Smooth muscle cell (in vitro differentiated cells): ENCODE data around the gene CCT8L2. TPM values are rescaled to one million over a fixed set of nuclear protein-coding genes. Genes with fewer than 3 reads are reported as not detected.
"Not testable (repeated sequence)": the region's sequence is repeated elsewhere in the genome, so short reads cannot be mapped to it uniquely, and the experiment has no call there.

Experiments
- DNase-seq: peaks from one replicate; lab custom pipeline; 2025; ENCODE audit not compliant: unreplicated experiment; lab: John Stamatoyannopoulos, UW
- H2AFZ ChIP-seq: fragments of 200-600 bp; sonication (generic); 2 replicates; pipeline ENCODE4 v1.6.0; 2016; ENCODE audit warnings: antibody characterized with exemption, low read depth, mild to moderate bottlenecking
- H3F3A ChIP-seq: fragments of 200-600 bp; sonication (generic); 2 replicates; pipeline ENCODE4 v1.6.0; 2017; ENCODE audit warnings: antibody characterized with exemption, low read depth
- H3K27ac ChIP-seq: fragments of 200-600 bp; sonication (generic); 2 replicates; pipeline ENCODE4 v1.5.1; 2016; ENCODE audit warnings: low read depth, mild to moderate bottlenecking
- H3K27me3 ChIP-seq: fragments of 200-600 bp; sonication (generic); 2 replicates; pipeline ENCODE4 v1.6.1; 2016; ENCODE audit warnings: low read depth, mild to moderate bottlenecking
- H3K36me3 ChIP-seq: fragments of 200-600 bp; sonication (generic); 2 replicates; pipeline ENCODE4 v1.5.1; 2016; ENCODE audit warnings: low read depth
- H3K4me1 ChIP-seq: fragments of 200-600 bp; sonication (generic); 2 replicates; pipeline ENCODE4 v1.5.1; 2016; ENCODE audit warnings: low read depth
- H3K4me2 ChIP-seq: fragments of 200-600 bp; sonication (generic); 2 replicates; pipeline ENCODE4 v1.6.0; 2016; ENCODE audit warnings: mild to moderate bottlenecking
- H3K4me3 ChIP-seq: fragments of 200-600 bp; sonication (generic); 2 replicates; pipeline ENCODE4 v1.5.1; 2016; ENCODE audit warnings: mild to moderate bottlenecking
- H3K79me2 ChIP-seq: fragments of 200-600 bp; sonication (generic); 2 replicates; pipeline ENCODE4 v1.6.0; 2016; ENCODE audit warnings: low read depth, mild to moderate bottlenecking
- H3K9ac ChIP-seq: fragments of 200-600 bp; sonication (generic); 2 replicates; pipeline ENCODE4 v1.6.0; 2016; ENCODE audit warnings: low read depth
- H3K9me3 ChIP-seq: fragments of 200-600 bp; sonication (generic); replicated peaks from 2 replicates; pipeline ENCODE4 v1.5.1; 2016; ENCODE audit warnings: low read depth
- H4K20me1 ChIP-seq: fragments of 200-600 bp; sonication (generic); 2 replicates; pipeline ENCODE4 v1.6.0; 2016; ENCODE audit warnings: low read depth
- WGBS: methylation state at CpG from one replicate; pipeline ENCODE4 v1.1.7; 2016; ENCODE audit warnings: low lambda C conversion rate; 5-methylcytosine and 5-hydroxymethylcytosine counted together
- polyA plus RNA-seq: library from polyadenylated mRNA; unstranded; fragments of >200 nt; fragmentation: Nextera tagmentation; extraction: Ambion mirVana; gene quantifications from 2 replicates; pipeline ENCODE4 v1.2.1, GENCODE V29; 2016
- total RNA-seq: library from RNA; depleted of rRNA; stranded (reverse); fragments of >200 nt; gene quantifications from 2 replicates; pipeline ENCODE4 v1.2.3, GENCODE V29; 2014

CCT8L2 gene
- total RNA-seq (not detected in 2 replicates), polyA plus RNA-seq (not detected in 2 replicates)

GRCh38 chr22:16592710-16593109 lies at the start of gene CCT8L2:
TSS of gene CCT8L2 (minus strand) at chr22:16592810. CDS start at chr22:16592550, 260 bp downstream.
- not testable (repeated sequence) for DNase-seq, H3K9ac ChIP-seq, H3K79me2 ChIP-seq, H3F3A ChIP-seq, H2AFZ ChIP-seq, H4K20me1 ChIP-seq, H3K27me3 ChIP-seq, H3K27ac ChIP-seq, H3K4me3 ChIP-seq, H3K4me1 ChIP-seq, H3K9me3 ChIP-seq, H3K4me2 ChIP-seq, H3K36me3 ChIP-seq
- 64% methylated on average over 1 of the region's 1 CpG for WGBS

GRCh38 chr22:16635442-16635841 lies 42.8 kb upstream of the CCT8L2 start:
- H3K9me3 ChIP-seq, H3K27ac ChIP-seq, H3K27me3 ChIP-seq, H3F3A ChIP-seq, H2AFZ ChIP-seq, DNase-seq, H4K20me1 ChIP-seq, H3K4me2 ChIP-seq, H3K36me3 ChIP-seq, H3K4me1 ChIP-seq, H3K9ac ChIP-seq, H3K4me3 ChIP-seq, H3K79me2 ChIP-seq: not testable (repeated sequence)
- WGBS, result 32% methylated on average over 1 of the region's 1 CpG

- H4K20me1 ChIP-seq, H3K27me3 ChIP-seq, H3K36me3 ChIP-seq, H3K9ac ChIP-seq, H3K4me2 ChIP-seq, DNase-seq, H3K9me3 ChIP-seq, H3K4me3 ChIP-seq, H3K27ac ChIP-seq, H3F3A ChIP-seq, H3K79me2 ChIP-seq, H2AFZ ChIP-seq, H3K4me1 ChIP-seq: not testable (repeated sequence)
These were observed 41.5 kb upstream of the CCT8L2 start for GRCh38 chr22:16634092-16634491.

GRCh38 chr22:16628476-16628875 lies 35.9 kb upstream of the CCT8L2 start:
- H3K4me2 ChIP-seq, H3K27me3 ChIP-seq, H3K27ac ChIP-seq, H3F3A ChIP-seq, H3K4me1 ChIP-seq, H4K20me1 ChIP-seq, H3K79me2 ChIP-seq, H3K9me3 ChIP-seq, H3K4me3 ChIP-seq, DNase-seq, H3K36me3 ChIP-seq, H2AFZ ChIP-seq, H3K9ac ChIP-seq: not testable (repeated sequence)
- WGBS, result 56% methylated on average over 1 of the region's 1 CpG

- 10% methylated on average over 2 of the region's 2 CpGs for WGBS
- H3K27me3 ChIP-seq, DNase-seq, H3K27ac ChIP-seq, H3K79me2 ChIP-seq, H3K4me1 ChIP-seq, H3F3A ChIP-seq, H3K9me3 ChIP-seq, H2AFZ ChIP-seq, H3K9ac ChIP-seq, H3K36me3 ChIP-seq, H3K4me2 ChIP-seq, H4K20me1 ChIP-seq, H3K4me3 ChIP-seq: not testable (repeated sequence)
These were observed 32.4 kb upstream of the CCT8L2 start for GRCh38 chr22:16625018-16625417.

GRCh38 chr22:16623595-16623994 lies 31.0 kb upstream of the CCT8L2 start:
- not testable (repeated sequence) for H3K4me3 ChIP-seq, H4K20me1 ChIP-seq, H3K27me3 ChIP-seq, DNase-seq, H3K4me1 ChIP-seq, H3K36me3 ChIP-seq, H3K27ac ChIP-seq, H3F3A ChIP-seq, H3K79me2 ChIP-seq, H3K4me2 ChIP-seq, H2AFZ ChIP-seq, H3K9ac ChIP-seq, H3K9me3 ChIP-seq

GRCh38 chr22:16617516-16617915 lies 24.9 kb upstream of the CCT8L2 start:
- H3F3A ChIP-seq, H3K4me2 ChIP-seq, H3K9me3 ChIP-seq, H3K79me2 ChIP-seq, H3K4me3 ChIP-seq, H3K27ac ChIP-seq, H3K36me3 ChIP-seq, H3K27me3 ChIP-seq, DNase-seq, H3K9ac ChIP-seq, H3K4me1 ChIP-seq, H4K20me1 ChIP-seq, H2AFZ ChIP-seq: not testable (repeated sequence)
- WGBS, result 28% methylated on average over 3 of the region's 3 CpGs

GRCh38 chr22:16616390-16616938 lies 23.9 kb upstream of the CCT8L2 start:
- H3K4me1 ChIP-seq, H3K4me3 ChIP-seq, H3K79me2 ChIP-seq, H3K27me3 ChIP-seq, H3K36me3 ChIP-seq, H2AFZ ChIP-seq, H3F3A ChIP-seq, H4K20me1 ChIP-seq, H3K27ac ChIP-seq, H3K4me2 ChIP-seq, H3K9ac ChIP-seq, H3K9me3 ChIP-seq, DNase-seq: not testable (repeated sequence)
- WGBS, result 71% methylated on average over 3 of the region's 3 CpGs

- 45% methylated on average over 5 of the region's 5 CpGs for WGBS
- not testable (repeated sequence) for H3K4me1 ChIP-seq, H3K36me3 ChIP-seq, H3K27me3 ChIP-seq, H3F3A ChIP-seq, H4K20me1 ChIP-seq, H3K4me2 ChIP-seq, H3K4me3 ChIP-seq, H3K79me2 ChIP-seq, H3K27ac ChIP-seq, H3K9ac ChIP-seq, DNase-seq, H2AFZ ChIP-seq, H3K9me3 ChIP-seq
These were observed 23.1 kb upstream of the CCT8L2 start for GRCh38 chr22:16615606-16616245.
